ENCODE results near the gene TMC8.

DNA sequence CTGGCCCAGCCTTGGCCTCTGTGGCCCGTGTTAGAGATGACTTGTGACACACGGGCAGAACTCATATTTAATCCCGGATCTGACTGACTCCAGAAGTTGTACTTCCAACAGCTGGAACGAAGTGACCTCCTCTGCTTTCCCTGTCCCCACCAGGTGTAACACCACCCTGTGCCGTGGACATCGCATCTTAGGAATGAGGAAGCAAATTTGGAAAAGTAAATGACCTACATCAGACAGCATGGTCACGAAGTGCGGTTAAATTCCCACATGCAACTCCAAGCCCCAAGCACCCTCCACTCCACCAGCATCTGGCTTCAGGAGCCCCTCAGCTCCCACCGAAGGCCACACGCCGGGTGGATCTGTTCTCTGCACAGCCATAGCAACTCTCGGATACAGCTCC, 53.3 kb downstream of the TMC8 start:
- TF ChIP-seq, protein P1, sequence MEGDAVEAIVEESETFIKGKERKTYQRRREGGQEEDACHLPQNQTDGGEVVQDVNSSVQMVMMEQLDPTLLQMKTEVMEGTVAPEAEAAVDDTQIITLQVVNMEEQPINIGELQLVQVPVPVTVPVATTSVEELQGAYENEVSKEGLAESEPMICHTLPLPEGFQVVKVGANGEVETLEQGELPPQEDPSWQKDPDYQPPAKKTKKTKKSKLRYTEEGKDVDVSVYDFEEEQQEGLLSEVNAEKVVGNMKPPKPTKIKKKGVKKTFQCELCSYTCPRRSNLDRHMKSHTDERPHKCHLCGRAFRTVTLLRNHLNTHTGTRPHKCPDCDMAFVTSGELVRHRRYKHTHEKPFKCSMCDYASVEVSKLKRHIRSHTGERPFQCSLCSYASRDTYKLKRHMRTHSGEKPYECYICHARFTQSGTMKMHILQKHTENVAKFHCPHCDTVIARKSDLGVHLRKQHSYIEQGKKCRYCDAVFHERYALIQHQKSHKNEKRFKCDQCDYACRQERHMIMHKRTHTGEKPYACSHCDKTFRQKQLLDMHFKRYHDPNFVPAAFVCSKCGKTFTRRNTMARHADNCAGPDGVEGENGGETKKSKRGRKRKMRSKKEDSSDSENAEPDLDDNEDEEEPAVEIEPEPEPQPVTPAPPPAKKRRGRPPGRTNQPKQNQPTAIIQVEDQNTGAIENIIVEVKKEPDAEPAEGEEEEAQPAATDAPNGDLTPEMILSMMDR (conservative IDR thresholded peaks at IDR 0.05; ENCODE audit: low read depth, low read length): no peak
- TF ChIP-seq EZH2 (IDR thresholded peaks at IDR 0.05; ENCODE audit: low read length, unreplicated experiment): no peak

Data from PC-3 (cell line).